ENCODE data around the gene ASCC1. TPM values are rescaled to one million over a fixed set of nuclear protein-coding genes. Genes with fewer than 3 reads are reported as not detected.

The ASCC1 gene
- total RNA-seq, 1 donor from 2014 or later, result 33.9 TPM

DNA sequence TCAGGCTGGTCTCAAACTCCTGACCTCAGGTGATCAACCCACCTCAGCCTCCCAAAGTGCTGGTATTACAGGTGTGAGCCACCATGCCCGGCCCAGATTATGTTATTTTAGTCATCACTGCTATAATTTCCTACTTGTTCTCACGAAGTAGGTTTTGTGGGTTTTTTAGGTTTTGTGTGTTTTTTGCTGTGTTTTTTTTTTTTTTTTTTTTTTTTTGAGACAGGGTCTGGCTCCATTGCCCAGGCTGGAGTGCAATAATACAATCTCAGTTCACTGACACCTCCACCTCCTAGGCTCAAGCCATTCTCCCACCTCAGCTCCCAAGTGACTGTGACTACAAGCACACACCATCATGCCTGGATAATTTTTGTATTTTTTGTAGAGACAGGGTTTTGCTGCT lies 21.1 kb downstream of the ASCC1 start:
- H3K27me3 ChIP-seq (ENCODE audit: insufficient read depth, low read length), result no peaks in the 10 kb centered on the region
- H3K9me3 Mint-ChIP-seq (ENCODE audit: unreplicated experiment), result no peaks in the 10 kb centered on the region
- H3K9ac ChIP-seq (ENCODE audit: low read length), result no peak overlapping the region
- no peak for FAIRE-seq
- peaks cover 2% of the 10 kb centered on the region for H3K4me1 Mint-ChIP-seq (ENCODE audit: low read depth, unreplicated experiment)
- no peak overlapping the region for H3K27ac ChIP-seq (ENCODE audit: low read depth, low read length)
- TF ChIP-seq, protein P1, sequence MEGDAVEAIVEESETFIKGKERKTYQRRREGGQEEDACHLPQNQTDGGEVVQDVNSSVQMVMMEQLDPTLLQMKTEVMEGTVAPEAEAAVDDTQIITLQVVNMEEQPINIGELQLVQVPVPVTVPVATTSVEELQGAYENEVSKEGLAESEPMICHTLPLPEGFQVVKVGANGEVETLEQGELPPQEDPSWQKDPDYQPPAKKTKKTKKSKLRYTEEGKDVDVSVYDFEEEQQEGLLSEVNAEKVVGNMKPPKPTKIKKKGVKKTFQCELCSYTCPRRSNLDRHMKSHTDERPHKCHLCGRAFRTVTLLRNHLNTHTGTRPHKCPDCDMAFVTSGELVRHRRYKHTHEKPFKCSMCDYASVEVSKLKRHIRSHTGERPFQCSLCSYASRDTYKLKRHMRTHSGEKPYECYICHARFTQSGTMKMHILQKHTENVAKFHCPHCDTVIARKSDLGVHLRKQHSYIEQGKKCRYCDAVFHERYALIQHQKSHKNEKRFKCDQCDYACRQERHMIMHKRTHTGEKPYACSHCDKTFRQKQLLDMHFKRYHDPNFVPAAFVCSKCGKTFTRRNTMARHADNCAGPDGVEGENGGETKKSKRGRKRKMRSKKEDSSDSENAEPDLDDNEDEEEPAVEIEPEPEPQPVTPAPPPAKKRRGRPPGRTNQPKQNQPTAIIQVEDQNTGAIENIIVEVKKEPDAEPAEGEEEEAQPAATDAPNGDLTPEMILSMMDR (IDR thresholded peaks at IDR 0.05; ENCODE audit: insufficient read depth, low read depth, low read length), result no peak
- no peak for TF ChIP-seq EZH2 (IDR thresholded peaks at IDR 0.05; ENCODE audit: insufficient read depth, low read length)
- no peak overlapping the region for H3K4me2 ChIP-seq (ENCODE audit: low read length)
- H3K4me3 ChIP-seq (ENCODE audit: insufficient read depth, low read depth, low read length), result no peak overlapping the region
- no peaks in the 10 kb centered on the region for H3K36me3 ChIP-seq (ENCODE audit: insufficient read depth, low read length)
- no peaks in the 10 kb centered on the region for H3K9me3 ChIP-seq (ENCODE audit: insufficient read depth, low read depth, low read length)
- no peak overlapping the region for H3K4me3 Mint-ChIP-seq (ENCODE audit: unreplicated experiment)
- no peaks in the 10 kb centered on the region for H3K27me3 Mint-ChIP-seq (ENCODE audit: low read depth, unreplicated experiment)
- H3K36me3 Mint-ChIP-seq (ENCODE audit: low read depth, unreplicated experiment), result peaks cover 15% of the 10 kb centered on the region
- no peaks in the 10 kb centered on the region for H4K20me1 ChIP-seq (ENCODE audit: insufficient read depth, low read length)
- DNase-seq (ENCODE audit: low read depth), result no peak
- H3K27ac Mint-ChIP-seq (ENCODE audit: unreplicated experiment), result no peak overlapping the region
- H2AFZ ChIP-seq (ENCODE audit: low read depth, low read length), result no peak overlapping the region
- no peaks in the 10 kb centered on the region for H3K4me1 ChIP-seq (ENCODE audit: insufficient read depth, low read length)
- H3K79me2 ChIP-seq (ENCODE audit: insufficient read depth, low read length), result no peaks in the 10 kb centered on the region

DNA sequence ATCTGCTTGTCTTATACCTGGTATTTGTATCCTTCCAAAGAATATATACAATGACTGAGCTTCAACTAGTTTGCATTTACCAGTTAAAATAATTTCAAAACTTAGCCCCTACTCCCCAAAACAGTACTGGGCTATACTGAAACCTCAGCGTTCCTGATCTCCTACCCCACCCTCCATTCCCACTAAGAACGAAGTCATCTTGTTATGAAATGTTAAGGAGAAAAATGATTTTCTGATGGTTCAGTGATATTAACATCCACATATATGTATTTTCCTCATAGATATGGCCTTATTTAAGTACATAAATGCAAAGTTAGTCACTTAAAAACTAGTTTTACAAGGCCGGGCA lies 29.1 kb downstream of the ASCC1 start:
- Histone ChIP-seq H4K20me1 (ENCODE audit: insufficient read depth, low read length) (no peaks in the 10 kb centered on the region), H3K9me3 (ENCODE audit: insufficient read depth, low read depth, low read length) (no peaks in the 10 kb centered on the region), H3K4me2 (ENCODE audit: low read length) (no peak overlapping the region), H3K27me3 (ENCODE audit: insufficient read depth, low read length) (no peaks in the 10 kb centered on the region), H3K4me3 (ENCODE audit: insufficient read depth, low read depth, low read length) (no peak overlapping the region), H2AFZ (ENCODE audit: low read depth, low read length) (no peak overlapping the region), H3K9ac (ENCODE audit: low read length) (no peak overlapping the region), H3K4me1 (ENCODE audit: insufficient read depth, low read length) (no peaks in the 10 kb centered on the region), H3K79me2 (ENCODE audit: insufficient read depth, low read length) (no peaks in the 10 kb centered on the region), H3K27ac (ENCODE audit: low read depth, low read length) (no peak overlapping the region), H3K36me3 (ENCODE audit: insufficient read depth, low read length) (no peaks in the 10 kb centered on the region)
- no peaks in the 10 kb centered on the region for H3K4me1 Mint-ChIP-seq (ENCODE audit: low read depth, unreplicated experiment)
- no peak for TF ChIP-seq EZH2 (IDR thresholded peaks at IDR 0.05; ENCODE audit: insufficient read depth, low read length)
- TF ChIP-seq, protein P1 (IDR thresholded peaks at IDR 0.05; ENCODE audit: insufficient read depth, low read depth, low read length), result no peak
- peaks cover 18% of the 10 kb centered on the region for H3K36me3 Mint-ChIP-seq (ENCODE audit: low read depth, unreplicated experiment)
- H3K9me3 Mint-ChIP-seq (ENCODE audit: unreplicated experiment), result peaks cover 3% of the 10 kb centered on the region
- no peaks in the 10 kb centered on the region for H3K27me3 Mint-ChIP-seq (ENCODE audit: low read depth, unreplicated experiment)
- FAIRE-seq, result no peak
- no peak overlapping the region for H3K4me3 Mint-ChIP-seq (ENCODE audit: unreplicated experiment)
- no peak for DNase-seq (ENCODE audit: low read depth)
- H3K27ac Mint-ChIP-seq (ENCODE audit: unreplicated experiment), result no peak overlapping the region

DNA sequence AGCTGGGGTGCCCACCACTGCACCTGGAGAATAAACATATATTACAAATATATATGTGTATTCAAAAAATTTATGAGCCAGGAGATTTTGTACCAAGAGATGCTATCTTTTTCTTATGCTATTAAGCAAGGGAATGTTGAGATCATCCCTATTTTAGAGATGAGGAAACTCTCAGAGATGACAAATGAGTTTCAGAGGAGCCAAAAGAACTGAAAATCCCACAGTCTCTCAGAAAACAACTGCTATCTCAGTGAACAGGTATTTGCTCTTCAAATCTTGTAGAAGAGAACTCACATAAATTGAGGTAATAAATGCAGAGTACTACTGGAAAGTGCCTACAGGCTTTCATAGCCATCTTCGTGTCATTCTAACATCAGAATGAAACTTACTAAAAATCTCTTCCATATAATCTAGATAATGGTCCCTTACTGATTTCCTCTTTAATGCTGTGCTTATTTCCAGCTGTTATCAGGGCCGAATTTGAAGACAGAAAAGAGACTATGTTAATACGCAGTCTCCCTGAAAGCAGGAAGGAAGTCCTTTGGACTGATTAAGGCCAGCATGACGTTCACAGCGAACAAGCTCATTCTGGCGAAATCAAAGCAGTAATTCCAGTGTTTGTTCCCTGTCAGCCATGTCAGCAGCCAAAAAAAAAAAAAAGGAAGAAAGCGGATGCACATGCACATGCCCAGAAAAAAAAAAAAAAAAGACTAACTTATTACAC lies 29.7 kb downstream of the ASCC1 start:
- no peak overlapping the region for H3K4me3 Mint-ChIP-seq (ENCODE audit: unreplicated experiment)
- Histone ChIP-seq H3K9me3 (ENCODE audit: insufficient read depth, low read depth, low read length) (no peaks in the 10 kb centered on the region), H3K9ac (ENCODE audit: low read length) (no peak overlapping the region), H3K36me3 (ENCODE audit: insufficient read depth, low read length) (no peaks in the 10 kb centered on the region), H3K4me1 (ENCODE audit: insufficient read depth, low read length) (no peaks in the 10 kb centered on the region), H2AFZ (ENCODE audit: low read depth, low read length) (no peak overlapping the region), H3K27ac (ENCODE audit: low read depth, low read length) (no peak overlapping the region), H3K27me3 (ENCODE audit: insufficient read depth, low read length) (no peaks in the 10 kb centered on the region), H3K4me2 (ENCODE audit: low read length) (no peak overlapping the region), H4K20me1 (ENCODE audit: insufficient read depth, low read length) (no peaks in the 10 kb centered on the region), H3K4me3 (ENCODE audit: insufficient read depth, low read depth, low read length) (no peak overlapping the region), H3K79me2 (ENCODE audit: insufficient read depth, low read length) (no peaks in the 10 kb centered on the region)
- no peak for TF ChIP-seq EZH2 (IDR thresholded peaks at IDR 0.05; ENCODE audit: insufficient read depth, low read length)
- TF ChIP-seq, protein P1 (IDR thresholded peaks at IDR 0.05; ENCODE audit: insufficient read depth, low read depth, low read length), result no peak
- peaks cover 3% of the 10 kb centered on the region for H3K9me3 Mint-ChIP-seq (ENCODE audit: unreplicated experiment)
- H3K27me3 Mint-ChIP-seq (ENCODE audit: low read depth, unreplicated experiment), result no peaks in the 10 kb centered on the region
- H3K36me3 Mint-ChIP-seq (ENCODE audit: low read depth, unreplicated experiment), result peaks cover 18% of the 10 kb centered on the region
- no peak for FAIRE-seq
- H3K4me1 Mint-ChIP-seq (ENCODE audit: low read depth, unreplicated experiment), result no peaks in the 10 kb centered on the region
- H3K27ac Mint-ChIP-seq (ENCODE audit: unreplicated experiment), result no peak overlapping the region
- DNase-seq (ENCODE audit: low read depth), result peak; percentile 11
